Brain microvascular endothelial cell (primary cell): Measurements from ENCODE around the gene HBE1.

ENCODE experiments used
- DNase-seq: peaks from one replicate; pipeline ENCODE4 v3.0.0-alpha.2; 2020
- H3K27ac ChIP-seq: fragments of 250-450 bp; sonication (Bioruptor Pico); 2 replicates; pipeline ENCODE4 v1.5.1; 2020; ENCODE audit warnings: mild to moderate bottlenecking, moderate library complexity
- H3K27me3 ChIP-seq: fragments of 250-450 bp; sonication (Bioruptor Pico); replicated peaks from 2 replicates; pipeline ENCODE4 v1.5.1; 2020; ENCODE audit warnings: mild to moderate bottlenecking
- H3K36me3 ChIP-seq: fragments of 250-450 bp; sonication (Bioruptor Pico); replicated peaks from 2 replicates; pipeline ENCODE4 v1.5.1; 2020; ENCODE audit warnings: mild to moderate bottlenecking
- H3K4me3 ChIP-seq: 2 replicates; pipeline ENCODE4 v1.5.1; 2011; ENCODE audit warnings: low read depth, mild to moderate bottlenecking, control low read depth, low read length, moderate library complexity
- in situ Hi-C: cut with HindIII; loops from 2 replicates; pipeline ENCODE4 v1.10.0; 2017; ENCODE audit warnings: low sequenced_read_pairs, low pct_ligation_motif_present
- TF ChIP-seq, protein P1 (sequence below): IDR thresholded peaks from 2 replicates; pipeline ENCODE4 v1.5.1; 2011; ENCODE audit warnings: low read depth, mild to moderate bottlenecking, moderate library complexity, low read length, control low read depth, inconsistent platforms; ENCODE audit errors: missing control alignments

Gene HBE1

DNA sequence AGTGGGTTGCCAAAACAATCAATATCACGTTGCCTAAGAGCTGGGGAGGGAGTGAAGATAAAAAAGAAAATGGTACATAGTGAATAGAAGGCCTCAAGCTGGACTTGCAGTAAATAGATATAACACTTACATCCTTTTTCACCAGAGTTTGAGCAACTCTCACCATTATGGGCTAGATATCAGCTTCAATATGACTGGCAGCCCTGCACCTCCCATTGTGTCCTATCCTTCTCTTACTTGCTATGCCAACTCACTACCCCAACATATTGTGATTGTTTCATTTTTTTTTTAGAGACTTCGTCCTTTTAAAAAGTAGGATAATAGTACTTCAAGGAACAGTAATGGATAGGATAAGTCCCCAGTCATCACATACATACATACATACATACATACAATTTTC lies 27.5 kb downstream of the HBE1 start:
- H3K36me3 ChIP-seq, result no peaks in the 10 kb centered on the region
- in situ Hi-C loops, result no loop called here
- H3K4me3 ChIP-seq, result no peak overlapping the region
- DNase-seq, result no peak
- H3K27ac ChIP-seq, result no peak overlapping the region
- TF ChIP-seq, protein P1, sequence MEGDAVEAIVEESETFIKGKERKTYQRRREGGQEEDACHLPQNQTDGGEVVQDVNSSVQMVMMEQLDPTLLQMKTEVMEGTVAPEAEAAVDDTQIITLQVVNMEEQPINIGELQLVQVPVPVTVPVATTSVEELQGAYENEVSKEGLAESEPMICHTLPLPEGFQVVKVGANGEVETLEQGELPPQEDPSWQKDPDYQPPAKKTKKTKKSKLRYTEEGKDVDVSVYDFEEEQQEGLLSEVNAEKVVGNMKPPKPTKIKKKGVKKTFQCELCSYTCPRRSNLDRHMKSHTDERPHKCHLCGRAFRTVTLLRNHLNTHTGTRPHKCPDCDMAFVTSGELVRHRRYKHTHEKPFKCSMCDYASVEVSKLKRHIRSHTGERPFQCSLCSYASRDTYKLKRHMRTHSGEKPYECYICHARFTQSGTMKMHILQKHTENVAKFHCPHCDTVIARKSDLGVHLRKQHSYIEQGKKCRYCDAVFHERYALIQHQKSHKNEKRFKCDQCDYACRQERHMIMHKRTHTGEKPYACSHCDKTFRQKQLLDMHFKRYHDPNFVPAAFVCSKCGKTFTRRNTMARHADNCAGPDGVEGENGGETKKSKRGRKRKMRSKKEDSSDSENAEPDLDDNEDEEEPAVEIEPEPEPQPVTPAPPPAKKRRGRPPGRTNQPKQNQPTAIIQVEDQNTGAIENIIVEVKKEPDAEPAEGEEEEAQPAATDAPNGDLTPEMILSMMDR, result no peak
- H3K27me3 ChIP-seq, result no peaks in the 10 kb centered on the region

DNA sequence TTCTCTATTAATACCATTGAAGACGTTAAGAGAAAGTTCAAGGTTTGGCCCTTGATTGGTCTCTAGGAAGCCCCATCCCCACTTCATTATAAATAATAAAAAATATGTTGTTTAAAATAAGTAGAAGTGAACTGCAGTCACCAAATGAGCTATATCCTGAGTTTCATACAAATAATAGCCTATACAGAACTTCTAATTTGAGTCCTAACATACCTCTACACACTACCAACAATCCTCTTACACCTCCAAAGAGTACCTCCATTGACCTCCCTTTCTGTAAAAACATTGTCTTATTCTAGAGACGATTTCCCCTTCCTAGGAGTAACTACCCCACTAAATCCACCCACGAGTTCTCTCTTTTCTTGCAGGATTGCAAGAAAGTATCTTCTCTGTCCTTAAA lies 28.3 kb downstream of the HBE1 start:
- Histone ChIP-seq H3K27ac (no peak overlapping the region), H3K4me3 (no peak overlapping the region), H3K27me3 (no peaks in the 10 kb centered on the region), H3K36me3 (no peaks in the 10 kb centered on the region)
- in situ Hi-C loops, result no loop called here
- no peak for DNase-seq
- TF ChIP-seq, protein P1, result no peak

DNA sequence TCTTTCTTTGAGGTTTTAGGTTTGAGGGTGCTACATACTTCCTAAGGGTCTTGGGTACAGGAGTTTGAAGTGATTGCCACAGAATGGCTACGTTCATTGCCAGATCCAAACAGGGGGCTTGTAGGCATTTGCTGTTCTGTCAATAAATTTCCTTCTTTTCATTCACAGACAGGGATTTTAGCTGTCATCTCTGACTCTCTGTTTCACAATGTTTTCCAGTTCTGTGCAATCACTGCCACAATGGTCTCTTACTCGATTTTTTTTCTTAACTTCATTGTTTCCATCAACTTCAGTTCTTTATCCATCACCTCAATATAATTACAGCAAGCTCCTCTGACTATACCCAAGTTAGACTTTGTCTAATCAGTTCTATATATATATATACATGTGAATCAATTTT lies 29.3 kb downstream of the HBE1 start:
- Histone ChIP-seq H3K27me3 (no peaks in the 10 kb centered on the region), H3K36me3 (no peaks in the 10 kb centered on the region), H3K27ac (no peak overlapping the region), H3K4me3 (no peak overlapping the region)
- no peak for DNase-seq
- in situ Hi-C loops, result no loop called here
- TF ChIP-seq, protein P1, result no peak

DNA sequence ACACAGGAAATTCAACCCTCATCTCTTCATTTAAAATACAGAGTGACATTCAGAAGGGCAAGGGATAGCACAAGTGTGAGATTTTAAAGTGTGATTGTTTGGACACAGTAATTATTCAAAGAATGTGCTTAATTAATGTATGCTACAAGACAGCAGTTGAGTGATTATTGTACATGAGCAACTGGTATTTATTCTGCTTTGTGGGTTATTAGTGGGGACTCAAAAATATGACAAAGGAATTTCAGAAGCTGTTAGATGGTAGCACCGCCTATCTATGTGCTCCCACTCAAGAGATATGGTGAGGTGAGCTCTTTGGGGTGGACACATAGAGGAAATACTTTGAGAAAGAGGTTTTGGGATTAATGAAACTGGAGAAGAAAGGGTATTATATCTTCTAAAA lies 29.7 kb downstream of the HBE1 start:
- no peak for DNase-seq
- in situ Hi-C loops, result no loop called here
- H3K4me3 ChIP-seq, result no peak overlapping the region
- no peak overlapping the region for H3K27ac ChIP-seq
- H3K27me3 ChIP-seq, result no peaks in the 10 kb centered on the region
- TF ChIP-seq, protein P1, result no peak
- H3K36me3 ChIP-seq, result no peaks in the 10 kb centered on the region

DNA sequence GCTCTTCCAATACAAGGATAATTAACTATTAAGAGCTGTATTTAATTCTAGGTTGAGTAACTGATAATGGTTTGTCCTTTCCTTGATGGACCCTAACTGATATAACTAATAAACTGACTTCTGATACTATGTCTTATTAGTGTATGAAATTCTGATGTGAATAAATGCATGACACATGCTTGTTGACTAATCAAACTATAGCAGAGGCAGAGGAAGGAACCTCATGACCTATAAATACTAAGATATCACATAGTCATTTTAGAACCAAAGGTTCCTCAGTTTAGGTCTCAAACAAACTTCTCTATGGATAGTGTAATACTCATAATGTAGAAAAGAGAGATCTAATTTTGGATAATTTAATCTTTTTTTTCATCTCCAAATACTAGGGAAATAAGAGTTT lies 30.7 kb downstream of the HBE1 start:
- no peak overlapping the region for H3K27ac ChIP-seq
- H3K4me3 ChIP-seq, result no peak overlapping the region
- H3K36me3 ChIP-seq, result no peaks in the 10 kb centered on the region
- in situ Hi-C loops, result no loop called here
- DNase-seq, result no peak
- no peaks in the 10 kb centered on the region for H3K27me3 ChIP-seq
- TF ChIP-seq, protein P1, result no peak

DNA sequence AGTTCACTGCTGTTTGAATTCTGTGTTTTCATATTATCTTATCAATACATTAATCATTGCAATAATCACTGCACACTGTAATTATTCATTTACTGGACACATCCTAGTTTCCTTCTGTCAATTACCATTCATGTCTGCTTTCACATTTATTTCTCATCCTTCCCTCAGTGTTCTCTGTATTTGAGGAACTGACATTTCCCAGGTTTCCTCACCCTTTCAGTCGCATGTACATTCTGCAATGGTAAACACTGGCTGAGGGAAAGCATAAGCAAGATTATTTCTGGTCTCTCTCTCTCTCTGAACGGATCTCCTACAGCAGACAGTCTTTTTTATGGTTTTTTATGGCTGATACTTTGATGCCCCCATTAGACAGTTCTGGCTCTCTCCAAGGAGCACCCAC lies 31.3 kb downstream of the HBE1 start:
- Histone ChIP-seq H3K4me3 (no peak overlapping the region), H3K36me3 (no peaks in the 10 kb centered on the region), H3K27ac (no peak overlapping the region), H3K27me3 (no peaks in the 10 kb centered on the region)
- in situ Hi-C loops, result no loop called here
- DNase-seq, result no peak
- TF ChIP-seq, protein P1, result no peak
